Activated CD4-positive, CD25-positive, alpha-beta regulatory T cell treated with anti-CD3 and anti-CD28 coated beads, Interleukin-2, amount 50 U/mL, for 72 hours (primary cell): ENCODE measurements around the gene PALD1.
"Not testable (repeated sequence)": the region's sequence is repeated elsewhere in the genome, so short reads cannot be mapped to it uniquely, and the experiment has no call there.

Experiments
- DNase-seq: peaks from one replicate; pipeline ENCODE4 v3.0.0; 2021

PALD1 gene

DNA sequence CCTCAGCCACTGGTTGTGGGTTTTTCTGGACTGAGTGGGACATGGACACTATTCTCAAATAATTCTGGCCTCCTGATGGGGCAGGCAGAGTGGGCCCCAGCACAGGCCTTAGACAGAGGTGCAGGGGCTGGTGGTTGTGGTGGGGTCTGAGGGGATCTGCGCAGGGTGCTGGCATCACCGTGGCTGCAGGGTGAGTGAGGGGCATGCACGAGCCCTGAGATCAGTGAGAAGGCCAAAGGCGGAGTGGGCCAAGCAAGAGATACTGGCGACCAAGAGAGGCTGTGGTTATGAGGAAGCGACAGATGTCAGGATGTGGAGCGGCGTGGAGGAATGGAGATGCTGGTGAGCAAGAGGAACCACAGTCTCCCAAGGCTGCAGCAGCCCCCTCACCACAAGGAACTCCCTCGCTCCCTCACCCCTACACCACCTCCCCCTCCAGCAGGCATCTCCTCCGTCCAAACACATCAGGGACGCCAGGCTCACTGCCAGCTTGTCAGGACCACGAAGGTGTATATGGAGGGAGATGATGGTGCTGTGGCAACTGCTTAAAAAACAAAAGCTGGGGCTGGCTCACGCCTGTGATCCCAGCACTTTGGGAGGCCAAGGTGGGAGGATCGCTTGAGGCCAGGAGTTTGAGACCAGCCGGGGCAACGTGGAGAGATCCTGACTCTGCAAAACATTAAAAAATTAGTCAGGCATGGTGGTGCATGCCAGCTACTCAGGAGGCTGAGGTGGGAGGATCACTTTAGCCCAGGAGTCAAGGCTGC is 114.4 kb downstream of the PALD1 start:
- no peak for DNase-seq

DNA sequence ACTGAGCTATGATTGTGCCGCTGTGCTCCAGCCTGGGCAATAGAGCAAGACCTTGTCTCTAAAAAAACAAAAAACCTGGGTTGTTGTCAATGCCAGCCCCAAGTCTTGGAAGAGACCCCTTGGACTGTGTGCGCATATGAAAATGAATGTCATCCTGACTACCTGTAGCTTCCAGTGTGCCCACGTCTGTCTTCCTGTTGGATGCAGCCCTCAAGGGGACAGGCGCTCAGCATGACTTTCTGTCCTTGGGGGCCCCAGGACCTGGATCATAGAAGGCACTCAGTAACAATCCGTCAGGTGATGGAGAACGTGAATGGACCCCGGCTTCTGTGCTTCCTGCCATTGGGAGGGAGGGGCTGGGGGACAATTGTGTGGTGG is 114.9 kb downstream of the PALD1 start:
- DNase-seq = no peak

- DNase-seq = no peak
Observed at GRCh38 chr10:70594161-70594560, 115.6 kb downstream of the PALD1 start.

- DNase-seq = no peak
Observed at GRCh38 chr10:70595566-70596016, 117.0 kb downstream of the PALD1 start.

- no peak for DNase-seq
Observed at GRCh38 chr10:70596110-70596798, 117.7 kb downstream of the PALD1 start.

GRCh38 chr10:70596860-70597809 is 118.6 kb downstream of the PALD1 start:
- no peak for DNase-seq

DNA sequence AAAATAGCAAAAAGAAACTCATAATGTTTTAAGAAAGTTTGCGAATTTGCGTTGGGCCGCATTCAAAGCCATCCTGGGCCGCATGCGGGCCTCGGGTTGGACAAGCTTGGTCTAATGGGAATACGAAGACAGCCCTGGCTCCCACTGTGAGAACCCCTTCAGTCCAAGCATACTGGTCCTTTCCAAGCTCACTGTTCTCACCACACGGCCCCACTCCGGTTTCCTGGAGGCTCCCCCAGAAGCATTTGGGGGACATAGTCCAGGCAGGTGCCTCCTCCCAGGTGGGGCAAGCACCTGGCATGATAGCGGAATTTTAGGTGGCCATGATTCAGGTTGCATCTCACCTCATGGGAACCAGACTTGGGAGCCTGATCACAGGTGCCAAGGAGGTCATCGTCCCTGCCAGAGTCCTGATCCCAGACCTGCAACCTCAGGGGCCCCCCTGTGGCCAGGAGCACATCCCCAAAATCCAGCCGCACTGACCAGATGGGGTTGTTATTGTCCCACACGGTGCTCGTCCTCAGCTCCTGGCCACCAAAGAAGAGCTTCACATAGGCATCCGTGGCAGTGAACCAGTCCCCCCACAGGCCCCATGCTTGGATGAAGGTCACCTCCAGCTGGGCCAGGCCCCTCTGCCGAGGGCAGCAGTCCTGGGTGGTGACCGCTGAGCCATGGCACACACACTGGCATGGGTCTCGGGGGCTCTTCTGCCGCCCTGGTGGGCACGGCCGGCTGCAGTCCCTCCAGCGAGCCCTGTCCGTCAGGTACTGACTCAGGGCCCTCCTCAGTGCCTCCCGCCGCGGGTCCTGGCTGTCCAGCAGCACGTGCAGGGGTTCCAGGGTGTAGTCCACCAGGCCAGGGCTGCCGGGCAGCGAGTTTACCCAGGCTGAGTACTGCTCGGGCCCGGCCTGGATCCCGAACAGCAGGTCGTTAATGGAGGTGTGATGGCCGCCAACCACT is 119.6 kb downstream of the PALD1 start:
- DNase-seq = no peak

GRCh38 chr10:70598857-70599295 is 120.3 kb downstream of the PALD1 start:
- no peak for DNase-seq

DNA sequence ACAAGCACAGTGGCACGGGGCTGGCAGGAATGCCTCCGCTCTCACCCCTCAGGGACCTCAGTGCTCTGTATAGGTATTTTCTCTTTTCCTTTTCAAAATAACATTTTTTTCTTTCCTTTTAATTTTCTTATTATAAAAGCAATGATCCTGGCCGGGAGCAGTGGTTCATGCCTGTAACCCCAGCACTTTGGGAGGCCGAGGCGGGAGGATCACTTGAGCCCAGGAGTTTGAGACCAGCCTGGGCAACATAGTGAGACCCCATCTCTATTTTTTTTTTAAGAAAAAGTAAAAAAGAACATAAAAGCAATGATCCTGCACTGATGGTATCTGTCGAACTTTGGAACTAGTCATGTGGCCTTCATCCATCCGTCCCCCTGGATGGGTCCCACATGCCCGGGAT is 120.8 kb downstream of the PALD1 start:
- no peak for DNase-seq

DNA sequence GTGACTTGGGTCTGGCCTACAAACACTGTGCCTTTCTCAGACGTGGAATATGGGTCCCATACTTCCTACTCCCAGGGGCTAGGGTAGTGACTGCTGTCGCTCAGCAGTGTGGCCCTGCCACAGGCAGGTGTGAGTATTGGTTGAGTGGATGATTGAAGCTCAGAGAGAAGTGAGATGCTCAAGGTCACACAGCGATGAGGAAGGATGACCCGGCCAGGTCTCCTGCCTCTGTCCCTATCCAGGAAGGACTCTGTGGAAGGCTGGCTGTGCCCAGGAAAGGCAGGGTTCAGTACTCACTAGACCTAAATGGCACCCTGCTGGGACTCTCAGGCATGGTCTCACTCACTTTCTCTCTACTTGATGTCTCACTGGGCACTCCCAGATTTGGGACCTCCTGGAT is 121.2 kb downstream of the PALD1 start:
- no peak for DNase-seq

- no peak for DNase-seq
Observed at GRCh38 chr10:70600512-70601395, 122.2 kb downstream of the PALD1 start.

GRCh38 chr10:70601746-70602145 is 123.2 kb downstream of the PALD1 start:
- no peak for DNase-seq

GRCh38 chr10:70602665-70603448 is 124.3 kb downstream of the PALD1 start, which contains the start of gene PRF1:
Gene PRF1 (minus strand): TSS chr10:70602741. CDS start chr10:70600902, 1,839 bp downstream.
- DNase-seq = peak; percentile 71

GRCh38 chr10:70603449-70603801 is 124.9 kb downstream of the PALD1 start:
- DNase-seq = no peak

DNA sequence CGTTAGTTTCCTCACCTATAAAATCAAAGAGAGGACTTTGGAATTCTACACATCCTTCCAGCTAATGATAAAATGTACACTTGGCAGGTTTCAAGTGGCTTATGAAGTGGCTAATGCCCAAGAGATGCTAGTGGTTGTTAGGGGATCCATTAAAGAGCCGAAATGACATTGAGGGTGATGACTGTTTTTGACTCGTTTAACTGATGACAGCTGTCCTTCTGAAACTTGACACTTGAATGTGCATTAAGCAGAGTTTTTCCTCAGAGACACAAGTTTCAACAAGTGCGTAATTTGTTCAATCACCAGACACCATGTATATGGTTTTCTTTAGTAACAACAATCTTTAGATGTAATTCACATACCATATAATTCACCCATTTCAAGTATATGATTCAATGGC is 125.5 kb downstream of the PALD1 start:
- DNase-seq = no peak

DNA sequence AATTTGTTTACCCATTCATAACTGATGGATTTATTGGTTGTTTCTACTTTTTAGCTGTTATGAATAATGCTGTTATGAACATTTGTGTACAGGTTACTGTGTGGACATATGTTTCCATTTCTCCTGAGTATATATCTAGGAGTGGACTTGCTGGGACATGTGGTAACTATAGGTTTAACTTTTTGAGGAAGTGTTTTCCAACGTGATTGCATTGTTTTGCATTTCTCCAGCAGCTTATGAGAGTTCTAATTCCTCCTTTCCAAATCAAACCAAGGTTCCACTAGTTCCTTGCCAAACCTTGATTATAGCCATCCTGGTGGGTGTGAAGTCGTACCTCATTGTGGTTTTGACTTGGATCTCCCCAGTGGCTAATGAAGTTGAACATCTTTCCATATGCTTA is 126.6 kb downstream of the PALD1 start:
- DNase-seq = no peak

GRCh38 chr10:70607936-70608335 is 129.4 kb downstream of the PALD1 start:
- DNase-seq = no peak

DNA sequence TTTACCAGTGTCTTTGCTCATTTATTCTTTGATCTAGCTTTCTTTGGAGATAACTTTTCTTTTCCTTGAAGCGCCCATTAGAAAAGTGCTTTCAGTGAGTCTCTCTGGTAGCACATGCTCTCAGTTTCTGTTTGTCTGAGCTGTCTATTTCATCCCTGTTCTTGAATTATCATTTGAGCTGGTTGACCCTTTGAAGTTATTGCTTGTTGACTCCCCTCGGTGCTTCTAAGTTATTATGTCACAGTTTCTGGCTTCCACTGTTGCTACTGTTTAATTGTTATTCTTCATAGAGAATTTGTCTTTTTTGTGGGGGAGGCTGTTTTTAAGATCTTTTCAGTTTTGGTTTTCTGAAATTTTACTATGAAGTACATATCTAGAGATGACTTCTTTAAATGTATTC is 135.4 kb downstream of the PALD1 start:
- no peak for DNase-seq

DNA sequence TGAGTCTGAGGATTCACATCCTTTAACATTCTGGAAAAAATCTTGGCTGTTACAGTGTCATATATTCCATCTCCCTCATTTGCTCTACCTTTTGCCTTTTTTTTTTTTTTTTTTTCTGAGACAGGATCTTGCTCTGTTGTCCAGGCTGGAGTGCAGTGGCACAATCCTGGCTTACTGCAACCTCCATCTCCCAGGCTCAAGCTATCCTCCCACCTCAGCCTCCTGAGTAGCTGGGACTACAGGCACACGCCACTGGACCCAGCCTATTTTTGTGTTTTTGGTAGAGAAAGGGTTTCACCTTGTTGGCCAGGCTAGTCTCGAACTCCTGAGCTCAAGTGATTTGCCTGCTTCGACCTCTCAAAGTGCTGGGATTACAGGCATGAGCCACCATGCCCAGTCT is 135.8 kb downstream of the PALD1 start:
- DNase-seq = not testable (repeated sequence)

- DNase-seq = no peak
Observed at GRCh38 chr10:70615211-70615610, 136.6 kb downstream of the PALD1 start.
